ENCODE measurements around the gene NBDY.
"Not testable (repeated sequence)": the region's sequence is repeated elsewhere in the genome, so short reads cannot be mapped to it uniquely, and the experiment has no call there.

NBDY gene

GRCh38 chrX:56759736-56760409, 30.8 kb downstream of the NBDY start:
- no peak overlapping the region for H3K4me3 ChIP-seq (ENCODE audit: low read depth, low read length)
- no peak for TF ChIP-seq CTCF (IDR thresholded peaks at IDR 0.05; ENCODE audit: low read depth, low read length, missing control alignments)
- no peak for DNase-seq (ENCODE audit: low read depth)

- H3K4me3 ChIP-seq (ENCODE audit: low read depth, low read length); DNase-seq (ENCODE audit: low read depth): not testable (repeated sequence)
Observed at GRCh38 chrX:56760410-56761124, 31.5 kb downstream of the NBDY start.

- TF ChIP-seq CTCF (IDR thresholded peaks at IDR 0.05; ENCODE audit: low read depth, low read length, missing control alignments) = no peak
- H3K4me3 ChIP-seq (ENCODE audit: low read depth, low read length) = no peak overlapping the region
- no peak for DNase-seq (ENCODE audit: low read depth)
Observed at GRCh38 chrX:56761167-56761566, 32.1 kb downstream of the NBDY start.

GRCh38 chrX:56762220-56762619, 33.2 kb downstream of the NBDY start:
- H3K4me3 ChIP-seq (ENCODE audit: low read depth, low read length) = no peak overlapping the region; the same call in 1 of the 2 replicates
- DNase-seq (ENCODE audit: low read depth) = no peak
- TF ChIP-seq CTCF (IDR thresholded peaks at IDR 0.05; ENCODE audit: low read depth, low read length, missing control alignments) = no peak

- TF ChIP-seq CTCF (IDR thresholded peaks at IDR 0.05; ENCODE audit: low read depth, low read length, missing control alignments) = no peak
- DNase-seq (ENCODE audit: low read depth) = no peak
- H3K4me3 ChIP-seq (ENCODE audit: low read depth, low read length) = no peak overlapping the region; the same call in 1 of the 2 replicates
Observed at GRCh38 chrX:56762707-56763555, 33.9 kb downstream of the NBDY start.

GRCh38 chrX:56763556-56764152, 34.6 kb downstream of the NBDY start:
- TF ChIP-seq CTCF (IDR thresholded peaks at IDR 0.05; ENCODE audit: low read depth, low read length, missing control alignments) = peak; percentile 38
- DNase-seq (ENCODE audit: low read depth) = no peak
- H3K4me3 ChIP-seq (ENCODE audit: low read depth, low read length) = peak overlapping the region; percentile 45
